ENCODE measurements around the gene LRP8. TPM values are rescaled to one million over a fixed set of nuclear protein-coding genes. Genes with fewer than 3 reads are reported as not detected.

LRP8 gene
- total and polyA plus RNA-seq, 9 of the 15 experiments (the other 6 are each of a cell fraction or from before 2014, with no cell fraction given) = 7.1 to 56.1 (median 31.3) TPM

DNA sequence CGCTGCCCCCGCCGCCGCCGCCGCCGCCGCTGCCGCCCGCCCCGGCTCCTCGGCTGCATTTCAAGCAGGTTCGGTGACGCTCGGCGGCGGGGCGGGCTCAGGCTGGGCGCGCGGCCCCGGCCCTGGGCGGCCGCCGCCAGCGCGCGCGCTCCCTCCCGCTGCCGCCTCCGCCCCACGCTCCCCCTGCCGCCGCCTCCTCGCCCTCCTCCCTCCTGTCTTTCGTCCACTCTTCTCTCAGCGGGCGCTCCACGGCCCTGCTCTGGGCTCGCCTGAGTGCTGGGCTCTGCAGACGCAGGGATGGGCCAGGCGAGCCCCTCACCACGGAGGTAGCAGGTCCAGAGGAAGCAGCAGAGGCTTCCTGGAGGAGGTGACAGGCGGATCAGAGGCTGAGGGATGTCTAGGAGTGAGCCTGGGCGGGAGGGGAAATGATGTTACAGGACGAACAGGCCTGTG is at the start of gene LRP8 (continued):
- TF ChIP-seq, protein P1, sequence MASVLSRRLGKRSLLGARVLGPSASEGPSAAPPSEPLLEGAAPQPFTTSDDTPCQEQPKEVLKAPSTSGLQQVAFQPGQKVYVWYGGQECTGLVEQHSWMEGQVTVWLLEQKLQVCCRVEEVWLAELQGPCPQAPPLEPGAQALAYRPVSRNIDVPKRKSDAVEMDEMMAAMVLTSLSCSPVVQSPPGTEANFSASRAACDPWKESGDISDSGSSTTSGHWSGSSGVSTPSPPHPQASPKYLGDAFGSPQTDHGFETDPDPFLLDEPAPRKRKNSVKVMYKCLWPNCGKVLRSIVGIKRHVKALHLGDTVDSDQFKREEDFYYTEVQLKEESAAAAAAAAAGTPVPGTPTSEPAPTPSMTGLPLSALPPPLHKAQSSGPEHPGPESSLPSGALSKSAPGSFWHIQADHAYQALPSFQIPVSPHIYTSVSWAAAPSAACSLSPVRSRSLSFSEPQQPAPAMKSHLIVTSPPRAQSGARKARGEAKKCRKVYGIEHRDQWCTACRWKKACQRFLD (CRISPR knock-in tag; IDR thresholded peaks at IDR 0.05) = peak; percentile 43; the same call in 1 of the 2 replicates
- TF ChIP-seq, protein P2, sequence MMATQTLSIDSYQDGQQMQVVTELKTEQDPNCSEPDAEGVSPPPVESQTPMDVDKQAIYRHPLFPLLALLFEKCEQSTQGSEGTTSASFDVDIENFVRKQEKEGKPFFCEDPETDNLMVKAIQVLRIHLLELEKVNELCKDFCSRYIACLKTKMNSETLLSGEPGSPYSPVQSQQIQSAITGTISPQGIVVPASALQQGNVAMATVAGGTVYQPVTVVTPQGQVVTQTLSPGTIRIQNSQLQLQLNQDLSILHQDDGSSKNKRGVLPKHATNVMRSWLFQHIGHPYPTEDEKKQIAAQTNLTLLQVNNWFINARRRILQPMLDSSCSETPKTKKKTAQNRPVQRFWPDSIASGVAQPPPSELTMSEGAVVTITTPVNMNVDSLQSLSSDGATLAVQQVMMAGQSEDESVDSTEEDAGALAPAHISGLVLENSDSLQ (IDR thresholded peaks at IDR 0.05) = 0 out of 2 replicates have a peak, but pooled peaks have one; percentile 32
- peak in 1 of 2 experiments; percentile 15; a peak in 1 of 4 replicates for TF ChIP-seq MAZ (CRISPR knock-in tag; conservative IDR thresholded peaks at IDR 0.05 in 1 of 2, IDR thresholded peaks at IDR 0.05 in 1 of 2)
- TF ChIP-seq ARHGAP35 (IDR thresholded peaks at IDR 0.05; ENCODE audit: partially characterized antibody) = no peak
- peak; percentile 87 for TF ChIP-seq ZNF263 (CRISPR knock-in tag; IDR thresholded peaks at IDR 0.05; ENCODE audit: borderline replicate concordance)
- no peak for TF ChIP-seq ZC3H11A (IDR thresholded peaks at IDR 0.05; ENCODE audit: low read depth, low read length)
- no peak for TF ChIP-seq HIVEP1 (CRISPR knock-in tag; IDR thresholded peaks at IDR 0.05)
- peak; percentile 16 for TF ChIP-seq TBP (optimal IDR thresholded peaks at IDR 0.05; ENCODE audit: low read depth, low read length)
- TF ChIP-seq ZNF143 (CRISPR knock-in tag; IDR thresholded peaks at IDR 0.05) = no peak
- TF ChIP-seq ZNF436 (CRISPR knock-in tag; IDR thresholded peaks at IDR 0.05) = 0 out of 2 replicates have a peak, but pooled peaks have one; percentile 46
- TF ChIP-seq, protein P3, sequence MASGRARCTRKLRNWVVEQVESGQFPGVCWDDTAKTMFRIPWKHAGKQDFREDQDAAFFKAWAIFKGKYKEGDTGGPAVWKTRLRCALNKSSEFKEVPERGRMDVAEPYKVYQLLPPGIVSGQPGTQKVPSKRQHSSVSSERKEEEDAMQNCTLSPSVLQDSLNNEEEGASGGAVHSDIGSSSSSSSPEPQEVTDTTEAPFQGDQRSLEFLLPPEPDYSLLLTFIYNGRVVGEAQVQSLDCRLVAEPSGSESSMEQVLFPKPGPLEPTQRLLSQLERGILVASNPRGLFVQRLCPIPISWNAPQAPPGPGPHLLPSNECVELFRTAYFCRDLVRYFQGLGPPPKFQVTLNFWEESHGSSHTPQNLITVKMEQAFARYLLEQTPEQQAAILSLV (tag; IDR thresholded peaks at IDR 0.05) = no peak
- TF ChIP-seq CTBP1 (IDR thresholded peaks at IDR 0.05; ENCODE audit: borderline replicate concordance) = peak; percentile 73
- no peak for TF ChIP-seq NFE2L1 (tag; IDR thresholded peaks at IDR 0.05; ENCODE audit: borderline replicate concordance, low read depth)
- TF ChIP-seq, protein P4, sequence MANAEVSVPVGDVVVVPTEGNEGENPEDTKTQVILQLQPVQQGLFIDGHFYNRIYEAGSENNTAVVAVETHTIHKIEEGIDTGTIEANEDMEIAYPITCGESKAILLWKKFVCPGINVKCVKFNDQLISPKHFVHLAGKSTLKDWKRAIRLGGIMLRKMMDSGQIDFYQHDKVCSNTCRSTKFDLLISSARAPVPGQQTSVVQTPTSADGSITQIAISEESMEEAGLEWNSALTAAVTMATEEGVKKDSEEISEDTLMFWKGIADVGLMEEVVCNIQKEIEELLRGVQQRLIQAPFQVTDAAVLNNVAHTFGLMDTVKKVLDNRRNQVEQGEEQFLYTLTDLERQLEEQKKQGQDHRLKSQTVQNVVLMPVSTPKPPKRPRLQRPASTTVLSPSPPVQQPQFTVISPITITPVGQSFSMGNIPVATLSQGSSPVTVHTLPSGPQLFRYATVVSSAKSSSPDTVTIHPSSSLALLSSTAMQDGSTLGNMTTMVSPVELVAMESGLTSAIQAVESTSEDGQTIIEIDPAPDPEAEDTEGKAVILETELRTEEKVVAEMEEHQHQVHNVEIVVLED (CRISPR knock-in tag; IDR thresholded peaks at IDR 0.05) = peak; percentile 43; the same call in 1 of the 2 replicates
- peak; percentile 43; the same call in 1 of the 2 replicates for TF ChIP-seq SMARCA5 (IDR thresholded peaks at IDR 0.05)
- TF ChIP-seq, protein P5, sequence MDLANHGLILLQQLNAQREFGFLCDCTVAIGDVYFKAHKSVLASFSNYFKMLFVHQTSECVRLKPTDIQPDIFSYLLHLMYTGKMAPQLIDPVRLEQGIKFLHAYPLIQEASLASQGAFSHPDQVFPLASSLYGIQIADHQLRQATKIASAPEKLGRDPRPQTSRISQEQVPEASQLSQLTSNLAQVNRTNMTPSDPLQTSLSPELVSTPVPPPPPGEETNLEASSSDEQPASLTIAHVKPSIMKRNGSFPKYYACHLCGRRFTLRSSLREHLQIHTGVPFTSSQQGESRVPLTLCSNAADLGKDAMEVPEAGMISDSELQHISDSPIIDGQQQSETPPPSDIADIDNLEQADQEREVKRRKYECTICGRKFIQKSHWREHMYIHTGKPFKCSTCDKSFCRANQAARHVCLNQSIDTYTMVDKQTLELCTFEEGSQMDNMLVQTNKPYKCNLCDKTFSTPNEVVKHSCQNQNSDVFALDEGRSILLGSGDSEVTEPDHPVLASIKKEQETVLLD (IDR thresholded peaks at IDR 0.05) = peak; percentile 51; the same call in 1 of the 2 replicates
- 0 out of 2 replicates have a peak, but pooled peaks have one; percentile 2 for TF ChIP-seq MYC (IDR thresholded peaks at IDR 0.05; ENCODE audit: low read depth, low read length)
- no peak for TF ChIP-seq MYC (CRISPR knock-in tag; IDR thresholded peaks at IDR 0.05; ENCODE audit: borderline replicate concordance, low read depth)
- 0 out of 4 replicates have a peak, but pooled peaks of 1 of the 2 experiments have one; percentile 9 for TF ChIP-seq RCOR1 (IDR thresholded peaks at IDR 0.05; ENCODE audit: borderline replicate concordance in 1 of 2, low read depth in 2 of 2, low read length in 2 of 2)
- TF ChIP-seq KDM1A (IDR thresholded peaks at IDR 0.05) = peak in 1 of 2 experiments; percentile 59; a peak in 2 of 4 replicates
- TF ChIP-seq ZNF717 (CRISPR knock-in tag; IDR thresholded peaks at IDR 0.05) = no peak
- TF ChIP-seq CREM (IDR thresholded peaks at IDR 0.05; ENCODE audit: low read depth) = 0 out of 2 replicates have a peak, but pooled peaks have one; percentile 6
- TF ChIP-seq TAF1 (IDR thresholded peaks at IDR 0.05; ENCODE audit: control insufficient read depth, extremely low read depth, insufficient read depth, low read length, severe bottlenecking) = peak; percentile 20

Data from K562 (cell line).